Measurements from ENCODE around the gene OSBP2. TPM values are rescaled to one million over a fixed set of nuclear protein-coding genes. Genes with fewer than 3 reads are reported as not detected.

Gene OSBP2
- total RNA-seq, 4 donors from 2014 or later = 1.9 to 3.9 (median 3.0) TPM

DNA sequence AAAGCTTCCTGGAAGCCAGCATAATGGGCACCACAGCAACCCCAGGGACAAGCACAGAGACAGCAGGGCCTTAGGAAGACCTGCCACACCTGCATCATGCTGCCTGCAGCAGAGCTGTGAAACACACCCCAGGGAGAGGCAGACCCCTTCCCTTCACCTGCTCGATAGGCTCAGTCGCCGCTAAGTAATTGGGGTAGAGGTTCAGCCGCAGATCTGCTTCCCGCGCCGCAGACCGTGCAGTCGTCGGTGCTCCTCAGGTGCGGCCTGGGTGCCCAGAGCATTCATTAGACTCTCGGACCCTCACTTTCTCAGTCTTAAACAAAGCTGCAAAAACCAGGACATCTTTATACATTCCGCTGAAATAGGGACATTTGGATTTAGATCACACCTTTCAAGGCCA is 29.9 kb upstream of the OSBP2 start:
- intact Hi-C loops (cut with DNase I) = no loop called here
- Histone ChIP-seq H3K36me3 (peaks cover 0 to 34% (median 11%) of the 10 kb centered on the region in 3 donors), H3K4me1 (peaks cover 5 to 33% (median 10%) of the 10 kb centered on the region in 3 donors), H3K4me3 (no peak overlapping the region), H3K27ac (no peak overlapping the region), H3K9me3 (no peaks in the 10 kb centered on the region), H3K27me3 (no peaks in the 10 kb centered on the region)
- DNase-seq = no peak
- 99 to 100% methylated on average over 9 to 12 of the region's 13 CpGs for WGBS, 2 donors
- TF ChIP-seq, protein P1, sequence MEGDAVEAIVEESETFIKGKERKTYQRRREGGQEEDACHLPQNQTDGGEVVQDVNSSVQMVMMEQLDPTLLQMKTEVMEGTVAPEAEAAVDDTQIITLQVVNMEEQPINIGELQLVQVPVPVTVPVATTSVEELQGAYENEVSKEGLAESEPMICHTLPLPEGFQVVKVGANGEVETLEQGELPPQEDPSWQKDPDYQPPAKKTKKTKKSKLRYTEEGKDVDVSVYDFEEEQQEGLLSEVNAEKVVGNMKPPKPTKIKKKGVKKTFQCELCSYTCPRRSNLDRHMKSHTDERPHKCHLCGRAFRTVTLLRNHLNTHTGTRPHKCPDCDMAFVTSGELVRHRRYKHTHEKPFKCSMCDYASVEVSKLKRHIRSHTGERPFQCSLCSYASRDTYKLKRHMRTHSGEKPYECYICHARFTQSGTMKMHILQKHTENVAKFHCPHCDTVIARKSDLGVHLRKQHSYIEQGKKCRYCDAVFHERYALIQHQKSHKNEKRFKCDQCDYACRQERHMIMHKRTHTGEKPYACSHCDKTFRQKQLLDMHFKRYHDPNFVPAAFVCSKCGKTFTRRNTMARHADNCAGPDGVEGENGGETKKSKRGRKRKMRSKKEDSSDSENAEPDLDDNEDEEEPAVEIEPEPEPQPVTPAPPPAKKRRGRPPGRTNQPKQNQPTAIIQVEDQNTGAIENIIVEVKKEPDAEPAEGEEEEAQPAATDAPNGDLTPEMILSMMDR (IDR thresholded peaks at IDR 0.05) = no peak
- TF ChIP-seq POLR2A (IDR thresholded peaks at IDR 0.05) = no peak

DNA sequence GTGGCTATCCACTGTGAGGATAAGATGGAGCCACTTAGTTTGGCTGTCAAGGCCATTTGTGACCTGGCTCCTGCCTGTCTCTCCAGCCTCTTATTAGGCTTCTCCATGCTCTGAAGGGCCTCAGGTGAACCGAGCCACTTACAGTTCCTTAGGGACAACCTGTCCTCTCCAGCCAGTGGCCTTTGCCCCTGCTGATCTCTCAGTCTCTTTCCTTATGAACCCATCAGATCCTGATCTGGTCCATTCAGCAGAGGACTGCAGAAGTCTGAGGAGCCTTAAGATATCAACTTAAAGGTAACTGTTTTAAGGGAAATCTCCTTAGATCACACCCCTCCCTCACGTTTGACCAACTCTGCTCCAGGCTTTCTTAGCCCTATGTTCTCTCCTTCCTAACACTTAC is 29.4 kb upstream of the OSBP2 start:
- Histone ChIP-seq H3K36me3 (peaks cover 0 to 34% (median 11%) of the 10 kb centered on the region in 3 donors), H3K27ac (no peak overlapping the region), H3K27me3 (no peaks in the 10 kb centered on the region), H3K9me3 (no peaks in the 10 kb centered on the region), H3K4me1 (peaks cover 5 to 33% (median 10%) of the 10 kb centered on the region in 3 donors), H3K4me3 (no peak overlapping the region)
- no peak for DNase-seq
- WGBS, 2 donors = 62 to 77% methylated on average over 2 of the region's 2 CpGs
- no peak for TF ChIP-seq POLR2A (IDR thresholded peaks at IDR 0.05)
- TF ChIP-seq, protein P1 (IDR thresholded peaks at IDR 0.05) = no peak
- intact Hi-C loops (cut with DNase I) = no loop called here

DNA sequence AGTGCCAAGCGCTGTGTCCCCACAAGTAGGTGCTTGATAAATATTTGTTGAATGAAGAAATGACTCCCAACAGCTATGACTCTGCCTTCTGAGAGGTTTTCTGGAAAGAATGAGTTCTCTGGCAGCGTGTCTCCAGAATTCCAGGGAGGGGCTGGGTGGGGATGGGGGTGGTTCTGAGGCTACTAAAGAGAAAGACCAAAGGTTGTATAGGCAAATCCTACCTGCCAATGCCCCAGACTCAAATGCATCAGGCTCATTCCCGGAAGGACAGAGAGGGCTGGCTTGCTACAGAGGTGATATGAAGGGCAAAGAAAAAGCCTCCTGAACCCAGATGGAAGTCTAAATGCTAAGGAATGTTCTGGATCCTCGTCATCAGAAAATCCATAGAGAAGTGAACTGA is 28.9 kb upstream of the OSBP2 start:
- no peak overlapping the region for H3K4me3 ChIP-seq
- 68 to 83% methylated on average over 2 to 3 of the region's 4 CpGs for WGBS, 2 donors
- H3K9me3 ChIP-seq = no peaks in the 10 kb centered on the region
- intact Hi-C loops (cut with DNase I) = no loop called here
- no peak for DNase-seq
- no peak for TF ChIP-seq POLR2A (IDR thresholded peaks at IDR 0.05)
- TF ChIP-seq, protein P1 (IDR thresholded peaks at IDR 0.05) = no peak
- H3K27me3 ChIP-seq = no peaks in the 10 kb centered on the region
- H3K4me1 ChIP-seq = peaks cover 5 to 33% (median 10%) of the 10 kb centered on the region in 3 donors
- no peak overlapping the region for H3K27ac ChIP-seq
- H3K36me3 ChIP-seq = peaks cover 0 to 34% (median 11%) of the 10 kb centered on the region in 3 donors

DNA sequence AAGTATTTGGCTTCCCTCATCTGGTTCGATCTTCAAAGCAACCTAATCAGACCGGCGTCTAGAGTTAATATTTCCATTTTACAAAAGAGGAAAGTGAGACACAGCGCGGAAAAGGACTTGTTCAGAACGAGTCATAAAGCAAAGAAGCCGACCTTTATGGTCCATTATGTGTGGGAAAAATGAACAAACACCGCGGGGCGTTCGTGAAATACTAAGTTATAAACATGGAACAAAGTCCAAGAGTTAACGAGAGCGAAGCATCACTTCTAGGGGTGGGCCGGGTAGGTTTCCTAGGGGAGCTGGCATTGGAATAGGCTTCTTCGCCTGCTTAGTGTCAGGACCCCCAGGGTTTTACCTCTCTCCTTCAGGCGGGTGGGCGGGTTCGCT is 27.6 kb upstream of the OSBP2 start:
- intact Hi-C loops (cut with DNase I) = no loop called here
- TF ChIP-seq, protein P1 (IDR thresholded peaks at IDR 0.05) = no peak
- no peak for TF ChIP-seq POLR2A (IDR thresholded peaks at IDR 0.05)
- Histone ChIP-seq H3K36me3 (peaks cover 0 to 25% (median 11%) of the 10 kb centered on the region in 3 donors), H3K4me1 (peaks cover 5 to 33% (median 10%) of the 10 kb centered on the region in 3 donors), H3K27ac (peak overlapping the region; percentile 62 to 69 (median 66)), H3K9me3 (no peaks in the 10 kb centered on the region), H3K4me3 (peak overlapping the region; percentile 48 to 87 (median 62)), H3K27me3 (no peaks in the 10 kb centered on the region)
- 1 to 3% methylated on average over 15 to 18 of the region's 18 CpGs for WGBS, 2 donors
- DNase-seq = no peak

DNA sequence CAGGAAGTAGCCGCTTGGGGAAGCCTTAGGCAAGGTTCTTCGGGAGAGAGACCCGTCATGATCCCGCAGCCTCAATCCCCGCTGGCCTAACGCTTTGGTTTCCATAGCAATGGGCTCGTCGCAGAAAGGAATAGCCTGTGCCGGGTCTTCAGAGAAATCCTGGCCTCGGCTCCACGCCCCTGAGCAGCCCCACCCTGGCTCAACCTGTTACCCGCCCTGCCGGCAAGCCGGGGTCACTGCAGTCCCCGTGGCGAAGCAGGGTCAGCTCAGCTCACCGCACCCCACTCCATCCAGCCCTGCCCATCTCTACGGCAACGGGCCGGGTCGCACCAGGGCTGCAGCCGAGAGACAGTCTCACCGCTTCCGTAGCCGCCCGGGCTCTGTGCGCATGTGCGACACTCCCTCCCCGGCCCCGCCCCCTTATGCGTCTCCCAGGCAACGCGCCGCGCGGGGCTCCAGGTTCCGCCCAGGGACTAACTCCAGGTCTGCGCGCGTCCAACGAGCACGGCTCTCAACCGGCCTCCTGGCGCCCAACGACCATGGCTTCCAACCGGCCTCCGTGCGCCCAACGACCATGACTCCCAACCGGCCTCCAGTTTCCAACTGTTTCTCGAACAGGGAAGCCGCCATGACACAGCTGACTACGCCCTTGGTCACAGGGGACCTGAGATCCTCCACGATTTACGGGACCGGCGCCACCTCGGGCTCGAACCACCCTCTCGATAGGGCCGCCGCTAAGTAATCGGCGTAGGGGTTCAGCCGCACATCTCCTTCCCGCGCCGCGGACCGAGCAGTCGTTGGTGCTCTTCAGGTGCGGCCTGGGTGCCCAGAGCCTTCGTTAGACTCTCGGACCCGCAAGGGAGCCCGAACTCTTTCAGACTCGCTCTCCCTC is 26.9 kb upstream of the OSBP2 start, which contains the start of gene DUSP18:
Gene DUSP18, minus strand, starts transcription at position 382 of the 892 bp plus-strand sequence. CDS start 3,872 bp downstream, outside the sequence.
- Histone ChIP-seq H3K9me3 (no peaks in the 10 kb centered on the region), H3K27me3 (no peaks in the 10 kb centered on the region), H3K27ac (peak within 1 kb of the TSS; percentile 62 to 69 (median 66)), H3K4me3 (peak within 1 kb of the TSS; percentile 48 to 87 (median 62)), H3K4me1 (peaks cover 5 to 33% (median 10%) of the 10 kb centered on the region in 3 donors), H3K36me3 (peaks cover 0 to 19% (median 9%) of the 10 kb centered on the region in 3 donors)
- peak in 3 of 4 donors; percentile 44 to 57 (median 53) for TF ChIP-seq POLR2A (IDR thresholded peaks at IDR 0.05)
- TF ChIP-seq, protein P1 (IDR thresholded peaks at IDR 0.05) = peak in 4 of 6 experiments; percentile 40 to 61 (median 44)
- intact Hi-C loops (cut with DNase I) = no loop called here
- 1% methylated on average over 26 to 40 of the region's 77 CpGs for WGBS, 2 donors
- DNase-seq = peak; percentile 58
